ENCODE data around the gene VAC14.

VAC14 gene

GRCh38 chr16:70753228-70753627 is 47.7 kb downstream of the VAC14 start:
- no peak overlapping the region for H3K4me3 ChIP-seq (ENCODE audit: low read depth, low read length)
- TF ChIP-seq, protein P1, sequence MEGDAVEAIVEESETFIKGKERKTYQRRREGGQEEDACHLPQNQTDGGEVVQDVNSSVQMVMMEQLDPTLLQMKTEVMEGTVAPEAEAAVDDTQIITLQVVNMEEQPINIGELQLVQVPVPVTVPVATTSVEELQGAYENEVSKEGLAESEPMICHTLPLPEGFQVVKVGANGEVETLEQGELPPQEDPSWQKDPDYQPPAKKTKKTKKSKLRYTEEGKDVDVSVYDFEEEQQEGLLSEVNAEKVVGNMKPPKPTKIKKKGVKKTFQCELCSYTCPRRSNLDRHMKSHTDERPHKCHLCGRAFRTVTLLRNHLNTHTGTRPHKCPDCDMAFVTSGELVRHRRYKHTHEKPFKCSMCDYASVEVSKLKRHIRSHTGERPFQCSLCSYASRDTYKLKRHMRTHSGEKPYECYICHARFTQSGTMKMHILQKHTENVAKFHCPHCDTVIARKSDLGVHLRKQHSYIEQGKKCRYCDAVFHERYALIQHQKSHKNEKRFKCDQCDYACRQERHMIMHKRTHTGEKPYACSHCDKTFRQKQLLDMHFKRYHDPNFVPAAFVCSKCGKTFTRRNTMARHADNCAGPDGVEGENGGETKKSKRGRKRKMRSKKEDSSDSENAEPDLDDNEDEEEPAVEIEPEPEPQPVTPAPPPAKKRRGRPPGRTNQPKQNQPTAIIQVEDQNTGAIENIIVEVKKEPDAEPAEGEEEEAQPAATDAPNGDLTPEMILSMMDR (IDR thresholded peaks at IDR 0.05; ENCODE audit: low read depth, low read length), result no peak

DNA sequence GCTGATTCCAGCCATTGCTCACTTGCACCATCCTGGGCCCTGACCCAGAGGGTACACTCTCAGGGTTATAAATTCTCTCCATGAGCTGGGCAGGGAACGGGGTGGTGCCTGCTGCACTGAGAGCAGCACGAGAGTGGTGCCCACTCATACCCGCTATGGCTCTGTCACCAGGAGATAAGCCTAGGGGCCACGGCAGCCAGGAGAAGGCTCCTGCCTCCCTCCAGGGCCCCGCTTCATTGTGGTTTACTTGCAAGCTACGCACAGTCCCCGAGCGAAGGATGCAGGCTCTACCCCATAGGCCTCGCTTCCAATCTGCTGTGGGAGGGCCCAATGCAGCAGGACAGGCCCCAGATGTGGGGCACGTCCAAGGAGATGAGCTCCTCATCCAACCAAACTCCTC is 48.5 kb downstream of the VAC14 start:
- TF ChIP-seq, protein P1 (IDR thresholded peaks at IDR 0.05; ENCODE audit: low read depth, low read length), result no peak
- no peak overlapping the region for H3K4me3 ChIP-seq (ENCODE audit: low read depth, low read length)

DNA sequence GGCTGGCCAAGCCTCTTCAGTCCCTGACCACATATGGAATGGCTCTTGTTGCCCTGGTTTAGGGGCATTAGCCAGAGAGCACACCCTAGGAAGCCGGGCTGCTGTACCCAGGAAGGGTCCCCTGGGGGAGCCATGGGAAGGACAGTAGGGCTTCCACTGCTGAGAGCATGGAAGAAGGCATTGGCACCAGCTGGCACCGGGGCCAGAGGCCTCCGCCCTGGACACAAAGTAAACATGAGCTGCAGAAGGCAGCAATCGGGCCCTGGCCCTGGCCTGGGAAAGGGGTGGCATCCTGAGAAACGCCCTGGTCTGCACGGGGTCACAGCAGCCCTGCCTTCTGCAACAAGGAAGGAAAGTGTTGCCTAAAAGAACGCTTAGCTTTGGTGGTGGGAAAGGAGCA is 49.4 kb downstream of the VAC14 start:
- TF ChIP-seq, protein P1 (IDR thresholded peaks at IDR 0.05; ENCODE audit: low read depth, low read length), result no peak
- H3K4me3 ChIP-seq (ENCODE audit: low read depth, low read length), result no peak overlapping the region

- peak overlapping the region; percentile 10; the same call in 1 of the 2 replicates for H3K4me3 ChIP-seq (ENCODE audit: low read depth, low read length)
- TF ChIP-seq, protein P1 (IDR thresholded peaks at IDR 0.05; ENCODE audit: low read depth, low read length), result no peak
Measured at GRCh38 chr16:70750893-70751467, 50.0 kb downstream of the VAC14 start.

GRCh38 chr16:70749681-70750601 is 51.0 kb downstream of the VAC14 start:
- TF ChIP-seq, protein P1 (IDR thresholded peaks at IDR 0.05; ENCODE audit: low read depth, low read length), result no peak
- H3K4me3 ChIP-seq (ENCODE audit: low read depth, low read length), result peak overlapping the region; percentile 10; the same call in 1 of the 2 replicates

- no peak overlapping the region for H3K4me3 ChIP-seq (ENCODE audit: low read depth, low read length)
- TF ChIP-seq, protein P1 (IDR thresholded peaks at IDR 0.05; ENCODE audit: low read depth, low read length), result no peak
Measured at GRCh38 chr16:70749006-70749678, 51.8 kb downstream of the VAC14 start.
